Caco-2 (cell line): Measurements from ENCODE around the gene DHX38. TPM values are rescaled to one million over a fixed set of nuclear protein-coding genes. Genes with fewer than 3 reads are reported as not detected.

Experiments
- BruUV-seq: library from RNA; stranded (reverse); fragments of 400-500 nt; replicated peaks from 2 replicates; lab custom pipeline; 2021; lab: Mats Ljungman, UMichigan
- CTCF ChIA-PET: fragments of 300-600 bp; sonication (Branson Sonifier 250); formaldehyde crosslinking; loops from one replicate; lab custom pipeline; 2022; ENCODE audit warnings: antibody characterized with exemption; lab: Charles Lee
- POLR2A ChIA-PET: fragments of 300-600 bp; sonication (Branson Sonifier 250); formaldehyde crosslinking; loops from one replicate; lab custom pipeline; 2022; ENCODE audit warnings: antibody characterized with exemption; lab: Charles Lee
- DNase-seq, 2 experiments: peaks; one replicate each; pipeline versions ENCODE4 v3.0.0 to v3.0.0-alpha.2; 2020 to 2022
- H3K27me3 ChIP-seq: replicated peaks from 2 replicates; pipeline ENCODE4 v1.6.0; 2011; ENCODE audit warnings: low read length; ENCODE audit not compliant: control insufficient read depth, insufficient read depth
- H3K36me3 ChIP-seq: 2 replicates; pipeline ENCODE4 v1.5.1; 2011; ENCODE audit warnings: low read length; ENCODE audit not compliant: control insufficient read depth, insufficient read depth
- H3K4me1 ChIP-seq: fragments of 250-450 bp; sonication (Bioruptor Pico); 2 replicates; pipeline ENCODE4 v1.5.1; 2020; ENCODE audit warnings: mild to moderate bottlenecking
- H3K4me3 ChIP-seq: 2 replicates; pipeline ENCODE4 v1.5.1; 2011; ENCODE audit warnings: low read depth, mild to moderate bottlenecking, control low read depth, low read length
- H3K9me3 ChIP-seq: fragments of 250-450 bp; sonication (Bioruptor Pico); 2 replicates; pipeline ENCODE4 v1.5.1; 2020; ENCODE audit warnings: mild to moderate bottlenecking, moderate library complexity
- H3K27ac Mint-ChIP-seq: one replicate; pipeline ENCODE4 v1.8.0; 2022; ENCODE audit warnings: mixed read lengths; ENCODE audit not compliant: unreplicated experiment
- H3K27me3 Mint-ChIP-seq: one replicate; pipeline ENCODE4 v1.8.0; 2022; ENCODE audit warnings: mixed read lengths; ENCODE audit not compliant: insufficient read depth, unreplicated experiment
- H3K36me3 Mint-ChIP-seq: one replicate; pipeline ENCODE4 v1.8.0; 2022; ENCODE audit warnings: mild to moderate bottlenecking, mixed read lengths; ENCODE audit not compliant: insufficient read depth, unreplicated experiment
- H3K4me1 Mint-ChIP-seq: one replicate; pipeline ENCODE4 v1.8.0; 2022; ENCODE audit warnings: low read depth, mixed read lengths; ENCODE audit not compliant: unreplicated experiment
- H3K4me3 Mint-ChIP-seq: one replicate; pipeline ENCODE4 v1.8.0; 2022; ENCODE audit warnings: mild to moderate bottlenecking, moderate library complexity, mixed read lengths; ENCODE audit not compliant: unreplicated experiment
- H3K9me3 Mint-ChIP-seq: one replicate; pipeline ENCODE4 v1.8.0; 2022; ENCODE audit warnings: mixed read lengths; ENCODE audit not compliant: unreplicated experiment
- CTCF ChIP-seq, 2 experiments: fragments of 200-600 bp in 1 of 2; IDR thresholded peaks; 1 replicate in 1 of 2; 2 replicates in 1 of 2; pipeline versions ENCODE4 v1.5.1 to v1.8.0; 2011 to 2022; ENCODE audit warnings: antibody characterized with exemption in 1 of 2, control low read depth in 1 of 2, inconsistent platforms in 1 of 2, low read depth in 1 of 2, low read length in 1 of 2, mild to moderate bottlenecking in 1 of 2, moderate library complexity in 1 of 2; ENCODE audit not compliant: insufficient read depth in 1 of 2, severe bottlenecking in 1 of 2, unreplicated experiment in 1 of 2
- intact Hi-C: fragments of 100-400 bp; cut with micrococcal nuclease; formaldehyde crosslinking; loops from one replicate; pipeline ENCODE4 v1.10.0; 2022; ENCODE audit not compliant: unreplicated experiment
- total RNA-seq: library from RNA; stranded (reverse); gene quantifications from 2 replicates; pipeline ENCODE4 v1.2.3, GENCODE V29; 2022

DHX38 gene
- total RNA-seq, 1 experiment from 2014 or later, result 89.1 TPM

GRCh38 chr16:72085002-72085401, 8.6 kb upstream of the DHX38 start:
- DNase-seq, result no peak
- no TSS peak for BruUV-seq
- ChIA-PET CTCF (no interaction called here), POLR2A (no interaction called here)
- Mint-ChIP-seq H3K27me3 (no peaks in the 10 kb centered on the region), H3K9me3 (peaks cover 27% of the 10 kb centered on the region), H3K27ac (no peak overlapping the region), H3K4me3 (no peak overlapping the region), H3K4me1 (peaks cover 8% of the 10 kb centered on the region), H3K36me3 (peaks cover 50% of the 10 kb centered on the region)
- Histone ChIP-seq H3K27me3 (no peaks in the 10 kb centered on the region), H3K36me3 (peaks cover 2% of the 10 kb centered on the region), H3K4me3 (no peak overlapping the region), H3K4me1 (no peaks in the 10 kb centered on the region), H3K9me3 (peaks cover 12% of the 10 kb centered on the region; the same call in 1 of the 2 replicates)
- no peak for TF ChIP-seq CTCF (IDR thresholded peaks at IDR 0.05; ENCODE audit: insufficient read depth in 1 of 2, low read depth in 1 of 2, low read length in 1 of 2, severe bottlenecking in 1 of 2, unreplicated experiment in 1 of 2)
- intact Hi-C loops, result no loop called here

- no peak overlapping the region for H3K4me3 ChIP-seq
- BruUV-seq, result no TSS peak
- Mint-ChIP-seq H3K9me3 (peaks cover 2% of the 10 kb centered on the region), H3K4me3 (peak overlapping the region; percentile 95), H3K27ac (no peak overlapping the region), H3K36me3 (peaks cover 57% of the 10 kb centered on the region), H3K27me3 (no peaks in the 10 kb centered on the region), H3K4me1 (peaks cover 18% of the 10 kb centered on the region)
- no peak for DNase-seq
- TF ChIP-seq CTCF (IDR thresholded peaks at IDR 0.05; ENCODE audit: insufficient read depth in 1 of 2, low read depth in 1 of 2, low read length in 1 of 2, severe bottlenecking in 1 of 2, unreplicated experiment in 1 of 2), result no peak
- H3K27me3 ChIP-seq, result no peaks in the 10 kb centered on the region
- POLR2A ChIA-PET, result no interaction called here
- CTCF ChIA-PET, result no interaction called here
- intact Hi-C loops, result no loop called here
- H3K9me3 ChIP-seq, result no peaks in the 10 kb centered on the region
- H3K4me1 ChIP-seq, result 0 out of 2 replicates have a peak, but pooled peaks cover 9% of the 10 kb centered on the region
- H3K36me3 ChIP-seq, result no peaks in the 10 kb centered on the region; the same call in 1 of the 2 replicates
These were observed 2.4 kb upstream of the DHX38 start for GRCh38 chr16:72091217-72091616.

DNA sequence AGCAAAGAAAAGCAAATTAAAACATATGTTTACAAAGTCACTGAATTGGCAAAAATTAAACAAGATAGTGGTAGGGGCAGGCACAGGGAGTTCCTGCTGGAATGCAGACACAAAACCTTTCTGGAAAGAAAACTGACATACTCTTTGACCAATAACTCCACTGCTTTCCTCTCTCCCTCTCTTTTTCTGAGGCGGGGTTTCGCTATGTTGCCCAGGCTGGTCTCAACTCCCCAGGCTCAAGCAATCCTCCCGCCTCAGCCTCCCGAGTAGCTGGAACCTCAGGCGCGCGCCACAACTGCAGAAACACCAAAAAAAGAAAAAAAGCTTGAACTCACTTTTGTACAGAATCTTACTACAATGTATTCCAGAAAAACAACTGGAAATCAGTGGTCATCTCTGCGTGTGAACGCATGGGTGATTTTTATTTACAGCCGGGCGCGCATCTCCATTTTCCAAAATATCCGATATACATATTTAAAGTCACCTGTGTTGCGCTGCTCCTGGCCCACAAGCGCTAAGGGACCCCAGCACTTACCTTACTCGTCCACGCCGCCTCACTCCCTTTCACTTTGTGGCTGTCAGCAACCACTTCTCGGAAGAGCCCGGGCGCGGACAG, 707 bp upstream of the DHX38 start:
- 0 out of 2 replicates have a peak, but pooled peaks cover 9% of the 10 kb centered on the region for H3K4me1 ChIP-seq
- no peaks in the 10 kb centered on the region for H3K9me3 Mint-ChIP-seq
- no peaks in the 10 kb centered on the region for H3K9me3 ChIP-seq
- H3K36me3 ChIP-seq, result peaks cover 2% of the 10 kb centered on the region; the same call in 1 of the 2 replicates
- ChIA-PET POLR2A (interaction anchor here (0.9 to 1.2 kb wide), 7 partner anchors 10 to 284 kb away, joined by 3 to 5 read pairs (median 4); partner anchors contain the start of genes AP1G1, HP and ZNF821), CTCF (interaction anchor here (0.9 to 1.4 kb wide), 5 partner anchors 24 to 209 kb away, joined by 3 to 13 read pairs (median 4); partner anchors contain the start of genes HPR and ZNF821)
- no peaks in the 10 kb centered on the region for H3K27me3 Mint-ChIP-seq
- TF ChIP-seq CTCF (IDR thresholded peaks at IDR 0.05; ENCODE audit: insufficient read depth in 1 of 2, low read depth in 1 of 2, low read length in 1 of 2, severe bottlenecking in 1 of 2, unreplicated experiment in 1 of 2), result no peak
- H3K36me3 Mint-ChIP-seq, result peaks cover 58% of the 10 kb centered on the region
- TSS peak; percentile 42 for BruUV-seq
- peaks cover 18% of the 10 kb centered on the region for H3K4me1 Mint-ChIP-seq
- peak overlapping the region; percentile 72 for H3K4me3 ChIP-seq
- DNase-seq, result peak in 1 of 2 experiments; percentile 65
- peak overlapping the region; percentile 95 for H3K4me3 Mint-ChIP-seq
- intact Hi-C loops, result loop anchor here (1.0 to 2.0 kb wide), 3 partner anchors 27 to 198 kb away; partner anchors contain the start of genes DHODH and IST1
- H3K27ac Mint-ChIP-seq, result peak overlapping the region; percentile 97
- no peaks in the 10 kb centered on the region for H3K27me3 ChIP-seq
